Brain pericyte (primary cell): Measurements from ENCODE around the gene TBC1D10A.

Experiments
- DNase-seq: peaks from one replicate; pipeline ENCODE4 v3.0.0-alpha.2; 2012; ENCODE audit warnings: low read depth, low spot score

Gene TBC1D10A

GRCh38 chr22:30326706-30327362 lies at the start of gene TBC1D10A:
Gene TBC1D10A, minus strand, starts transcription at chr22:30326941. Its CDS starts 60 bp downstream, at chr22:30326881.
- no peak for DNase-seq

GRCh38 chr22:30375312-30375849 lies 48.6 kb upstream of the TBC1D10A start:
- no peak for DNase-seq

- DNase-seq, result no peak
Measured at GRCh38 chr22:30373331-30374325, 46.9 kb upstream of the TBC1D10A start.

GRCh38 chr22:30372915-30373314 lies 46.2 kb upstream of the TBC1D10A start:
- no peak for DNase-seq

- no peak for DNase-seq
Measured at GRCh38 chr22:30371981-30372380, 45.2 kb upstream of the TBC1D10A start.

GRCh38 chr22:30371321-30371720 lies 44.6 kb upstream of the TBC1D10A start:
- DNase-seq, result no peak

- no peak for DNase-seq
Measured at GRCh38 chr22:30370641-30371230, 44.0 kb upstream of the TBC1D10A start.

GRCh38 chr22:30368420-30368819 lies 41.7 kb upstream of the TBC1D10A start:
- no peak for DNase-seq

- no peak for DNase-seq
Measured at GRCh38 chr22:30365891-30366290, 39.1 kb upstream of the TBC1D10A start.

- DNase-seq, result no peak
Measured at GRCh38 chr22:30362651-30363281, 36.0 kb upstream of the TBC1D10A start.

GRCh38 chr22:30361916-30362650 lies 35.3 kb upstream of the TBC1D10A start:
- no peak for DNase-seq

- no peak for DNase-seq
Measured at GRCh38 chr22:30358541-30358940, 31.8 kb upstream of the TBC1D10A start.

GRCh38 chr22:30357650-30358215 lies 31.0 kb upstream of the TBC1D10A start:
- DNase-seq, result no peak

GRCh38 chr22:30357236-30357570 lies 30.5 kb upstream of the TBC1D10A start:
- DNase-seq, result no peak

GRCh38 chr22:30356449-30357235 lies 29.9 kb upstream of the TBC1D10A start, which contains the start of the genes CCDC157 and SF3A1:
Gene CCDC157, plus strand, starts transcription at chr22:30357007. Its CDS starts 8,994 bp downstream, at chr22:30366001.
Gene SF3A1, minus strand, starts transcription at chr22:30356894. Its CDS starts 102 bp downstream, at chr22:30356792.
- peak; percentile 76 for DNase-seq

- no peak for DNase-seq
Measured at GRCh38 chr22:30354644-30355043, 27.9 kb upstream of the TBC1D10A start.

GRCh38 chr22:30351226-30351625 lies 24.5 kb upstream of the TBC1D10A start:
- DNase-seq, result no peak

- no peak for DNase-seq
Measured at GRCh38 chr22:30348809-30349208, 22.1 kb upstream of the TBC1D10A start.

GRCh38 chr22:30348404-30348803 lies 21.7 kb upstream of the TBC1D10A start:
- no peak for DNase-seq
